Ovary (tissue), 10 donors: ENCODE results near the gene TIFAB. TPM values are rescaled to one million over a fixed set of nuclear protein-coding genes. Genes with fewer than 3 reads are reported as not detected.
"Not testable (repeated sequence)": the region's sequence is repeated elsewhere in the genome, so short reads cannot be mapped to it uniquely, and the experiment has no call there.

Experiments
- DNase-seq, 5 donors: peaks; one replicate each; pipeline ENCODE4 v3.0.0-alpha.2; 2019 to 2020
- H3K27ac ChIP-seq, 2 donors: fragments of 200-600 bp; one replicate each; pipeline versions ENCODE4 v1.5.1 to v1.8.0; 2019 to 2022
- H3K27me3 ChIP-seq: fragments of 200-600 bp; one replicate; pipeline ENCODE4 v1.8.0; 2022
- H3K36me3 ChIP-seq: fragments of 200-600 bp; sonication (generic); one replicate; pipeline ENCODE4 v1.5.1; 2019
- H3K4me1 ChIP-seq: one replicate; pipeline ENCODE4 v1.8.1; 2013; ENCODE audit warnings: mild to moderate bottlenecking, moderate library complexity; ENCODE audit not compliant: insufficient read depth
- H3K4me3 ChIP-seq: fragments of 200-600 bp; sonication (generic); one replicate; pipeline ENCODE4 v1.5.1; 2017
- H3K9me3 ChIP-seq, 2 donors: fragments of 200-600 bp in 1 of 2; sonication (generic) in 1 of 2; one replicate each; pipeline versions ENCODE4 v1.5.1 to v1.8.1; 2013 to 2019; ENCODE audit warnings: mild to moderate bottlenecking in 1 of 2, moderate library complexity in 1 of 2
- CTCF ChIP-seq, 3 donors: fragments of 450-650 bp in 2 of 3; fragments of 200-600 bp in 1 of 3; IDR thresholded peaks; one replicate each; pipeline versions ENCODE4 v1.5.1 to v1.8.0; 2016 to 2022; ENCODE audit warnings: antibody characterized with exemption in 3 of 3, mild to moderate bottlenecking in 1 of 3
- EP300 ChIP-seq: sonication (generic); formaldehyde crosslinking; IDR thresholded peaks from one replicate; pipeline ENCODE4 v1.6.1; 2017; ENCODE audit warnings: antibody characterized with exemption
- POLR2A ChIP-seq: fragments of 450-650 bp; IDR thresholded peaks from one replicate; pipeline ENCODE4 v1.6.1; 2017; ENCODE audit warnings: antibody characterized with exemption, mild to moderate bottlenecking, moderate library complexity
- WGBS, 3 donors: extraction: QIAGEN DNeasy Blood & Tissue Kit in 1 of 3; methylation state at CpG; one replicate each; pipeline versions ENCODE4 v1.1.5 to v1.1.7; 2013 to 2017; 5-methylcytosine and 5-hydroxymethylcytosine counted together
- intact Hi-C, 4 donors: fragments of 100-400 bp; cut with DNase I; formaldehyde crosslinking; loops; one replicate each; pipeline versions ENCODE4 v1.11.0 to v1.15.1; 2022 to 2023
- long read RNA-seq, 3 donors: library from polyadenylated mRNA in 2 of 3; unstranded in 2 of 3; transcript quantifications; one replicate each; pipeline ENCODE4 v2.0.0 and lab custom pipeline, GENCODE V29; 2021 to 2026
- polyA plus RNA-seq, 2 donors: library from polyadenylated mRNA; stranded (reverse); fragments of 200-250 nt in 1 of 2; fragments of 350-450 nt in 1 of 2; fragmentation: Illumina TruSeq in 1 of 2; extraction: RNeasy Lipid Tissue Mini Kit (QIAGEN cat#74804) in 1 of 2; gene quantifications; one replicate each; pipeline ENCODE4 v1.2.3, GENCODE V29; 2013 to 2014
- total RNA-seq, 7 donors: library from RNA; depleted of rRNA in 2 of 7; stranded (reverse); fragments of >200 nt in 2 of 7; fragmentation: NEBNext Ultra II Directional in 3 of 7; extraction: Animal tissue kit (Norgen Biotek cat#: 25700) in 3 of 7; gene quantifications; one replicate each; pipeline versions ENCODE4 v1.1.0 to v1.2.4, GENCODE V29; 2016 to 2023
- donor health status: DM: no; HTN: no; CAD: no; lungs with moderate emphysema.
- donor health status: DM: no; HTN: no; CAD: no.
- donor health status: Bipolar disorder and iron deficiency.
- donor health status: DM: yes; HTN: yes; CAD: no.
- donor health status: DM: no; HTN: no; CAD: no.
- donor health status: DM: yes; HTN: yes; CAD: no.

Gene TIFAB
- total RNA-seq (under 1 TPM in 2 of 7 donors, not detected in 5; 0.05 to 0.08 TPM), polyA plus RNA-seq (under 1 TPM in 1 of 2 donors, not detected in 1; 0.33 TPM)
- long read RNA-seq, donor 1: 0 reads
- long read RNA-seq, donor 2: 0 reads
- long read RNA-seq, donor 3: 0 reads

- no peaks in the 10 kb centered on the region for H3K4me1 ChIP-seq
- no peak for DNase-seq
- H3K4me3 ChIP-seq: no peak within 1 kb of the TSS
- H3K9me3 ChIP-seq: no peaks in the 10 kb centered on the region
- WGBS, 3 donors: 75 to 83% (median 82%) methylated on average over 10 of the region's 10 CpGs
- no peak within 1 kb of the TSS for H3K27ac ChIP-seq
- intact Hi-C loops: no loop called here
- no peaks in the 10 kb centered on the region for H3K36me3 ChIP-seq
- no peak for TF ChIP-seq EP300
- H3K27me3 ChIP-seq: no peaks in the 10 kb centered on the region
Observed at GRCh38 chr5:135452321-135453030, at the start of gene TIFAB. TIFAB (minus strand) TSS chr5:135452351; CDS start chr5:135449939, 2,412 bp downstream.

GRCh38 chr5:135498637-135498995 lies 46.5 kb upstream of the TIFAB start:
- 66 to 76% (median 69%) methylated on average over 2 of the region's 2 CpGs for WGBS, 3 donors
- Histone ChIP-seq H3K27me3 (no peaks in the 10 kb centered on the region), H3K27ac (no peak overlapping the region), H3K36me3 (no peaks in the 10 kb centered on the region), H3K9me3 (no peaks in the 10 kb centered on the region), H3K4me1 (no peaks in the 10 kb centered on the region), H3K4me3 (no peak overlapping the region)
- no peak for TF ChIP-seq EP300
- TF ChIP-seq CTCF (IDR thresholded peaks at IDR 0.05): no peak
- no peak for TF ChIP-seq POLR2A
- intact Hi-C loops: no loop called here
- DNase-seq: no peak

GRCh38 chr5:135497971-135498636 lies 46.0 kb upstream of the TIFAB start:
- no peak for DNase-seq

GRCh38 chr5:135495531-135495930 lies 43.4 kb upstream of the TIFAB start:
- H3K4me1 ChIP-seq, DNase-seq, H3K27me3 ChIP-seq, H3K27ac ChIP-seq, intact Hi-C loops, H3K9me3 ChIP-seq, H3K36me3 ChIP-seq, H3K4me3 ChIP-seq: not testable (repeated sequence)
- 70 to 80% (median 71%) methylated on average over 4 of the region's 4 CpGs for WGBS, 3 donors

More at GRCh38 chr5:135497971-135498636, 46.0 kb upstream of the TIFAB start:
- Histone ChIP-seq H3K4me1 (no peaks in the 10 kb centered on the region), H3K9me3 (no peaks in the 10 kb centered on the region), H3K4me3 (no peak overlapping the region), H3K27me3 (no peaks in the 10 kb centered on the region), H3K36me3 (no peaks in the 10 kb centered on the region), H3K27ac (no peak overlapping the region)
- TF ChIP-seq CTCF (IDR thresholded peaks at IDR 0.05): no peak
- no peak for TF ChIP-seq EP300
- TF ChIP-seq POLR2A: no peak
- intact Hi-C loops: no loop called here
- WGBS, 3 donors: 56 to 75% (median 61%) methylated on average over 8 of the region's 8 CpGs

- H3K27me3 ChIP-seq: no peaks in the 10 kb centered on the region
- DNase-seq: no peak
- no peak overlapping the region for H3K4me3 ChIP-seq
- no peak overlapping the region for H3K27ac ChIP-seq
- H3K4me1 ChIP-seq: peaks cover 3% of the 10 kb centered on the region
- H3K36me3 ChIP-seq: no peaks in the 10 kb centered on the region
- no peaks in the 10 kb centered on the region for H3K9me3 ChIP-seq
- intact Hi-C loops: no loop called here
- WGBS, 3 donors: 80 to 87% (median 85%) methylated on average over 5 of the region's 5 CpGs
- TF ChIP-seq EP300 (no peak), CTCF (IDR thresholded peaks at IDR 0.05) (no peak), POLR2A (no peak)
Observed at GRCh38 chr5:135494196-135494595, 42.0 kb upstream of the TIFAB start.
